Breast epithelium (tissue), 3 donors: ENCODE results near the gene LRRC34.

Source experiments
- CTCF ChIP-seq, 3 donors: fragments of 450-650 bp; IDR thresholded peaks; one replicate each; pipeline ENCODE4 v1.5.1; 2016 to 2017; ENCODE audit warnings: antibody characterized with exemption in 3 of 3, mild to moderate bottlenecking in 3 of 3, moderate library complexity in 3 of 3
- POLR2A ChIP-seq: fragments of 450-650 bp; IDR thresholded peaks from one replicate; pipeline ENCODE4 v1.6.1; 2016; ENCODE audit warnings: antibody characterized with exemption, mild to moderate bottlenecking, moderate library complexity
- POLR2AphosphoS5 ChIP-seq, 3 donors: sonication (generic); formaldehyde crosslinking; IDR thresholded peaks; one replicate each; pipeline ENCODE4 v1.6.1; 2017; ENCODE audit warnings: antibody characterized with exemption in 3 of 3

- TF ChIP-seq CTCF (IDR thresholded peaks at IDR 0.05) = no peak
- no peak for TF ChIP-seq POLR2A
- no peak for TF ChIP-seq POLR2AphosphoS5 (IDR thresholded peaks at IDR 0.05)
These were observed 53.4 kb downstream of the LRRC34 start for GRCh38 chr3:169759256-169759655.
